Adipocyte (in vitro differentiated cells): ENCODE measurements around the gene RAMP3.
"Not testable (repeated sequence)": the region's sequence is repeated elsewhere in the genome, so short reads cannot be mapped to it uniquely, and the experiment has no call there.

Experiments used
- DNase-seq: peaks from one replicate; pipeline ENCODE4 v3.0.0-alpha.2; 2015; ENCODE audit warnings: low read depth
- H3K27me3 ChIP-seq: replicated peaks from 2 replicates; pipeline ENCODE4 v1.7.0; 2013; ENCODE audit warnings: mild to moderate bottlenecking, low read length, moderate library complexity; ENCODE audit not compliant: control insufficient read depth, insufficient read depth
- H3K36me3 ChIP-seq: 2 replicates; pipeline ENCODE4 v1.7.0; 2013; ENCODE audit warnings: low read length, mild to moderate bottlenecking, moderate library complexity; ENCODE audit not compliant: control insufficient read depth, insufficient read depth, severe bottlenecking
- H3K4me1 ChIP-seq: 2 replicates; pipeline ENCODE4 v1.7.0; 2013; ENCODE audit warnings: mild to moderate bottlenecking, low read length, moderate library complexity; ENCODE audit not compliant: control insufficient read depth, insufficient read depth
- H3K4me3 ChIP-seq: 2 replicates; pipeline ENCODE4 v1.7.0; 2013; ENCODE audit warnings: mild to moderate bottlenecking, low read length, moderate library complexity
- H3K9ac ChIP-seq: 2 replicates; pipeline ENCODE4 v1.7.0; 2013; ENCODE audit warnings: mild to moderate bottlenecking, low read length, moderate library complexity
- H3K9me3 ChIP-seq: 2 replicates; pipeline ENCODE4 v1.7.0; 2013; ENCODE audit warnings: mild to moderate bottlenecking, low read length, moderate library complexity; ENCODE audit not compliant: control insufficient read depth

RAMP3 gene

DNA sequence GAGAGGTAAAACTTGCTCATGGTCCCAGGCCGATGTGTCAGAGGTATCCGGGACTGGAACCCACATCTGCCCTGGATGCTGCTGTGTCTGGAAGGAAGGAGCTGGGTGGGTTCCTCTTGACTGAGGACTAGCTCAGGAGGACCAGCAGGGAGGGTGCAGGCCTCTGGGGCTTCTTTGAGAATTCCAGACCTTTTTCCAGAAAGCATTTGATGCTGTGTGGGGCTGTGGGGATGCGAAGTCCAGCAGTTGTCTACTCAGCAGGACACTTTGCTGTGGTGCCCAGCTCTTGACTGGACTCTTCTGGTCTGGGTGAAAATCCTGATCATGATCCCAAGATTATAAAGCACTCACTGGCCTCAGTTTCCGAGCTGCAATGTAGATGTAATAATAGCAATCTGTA lies 1.7 kb downstream of the RAMP3 start:
- no peak for DNase-seq
- Histone ChIP-seq H3K9me3 (peaks cover 6% of the 10 kb centered on the region), H3K4me1 (no peaks in the 10 kb centered on the region), H3K9ac (no peak overlapping the region), H3K36me3 (no peaks in the 10 kb centered on the region), H3K27me3 (peaks cover 21% of the 10 kb centered on the region), H3K4me3 (no peak overlapping the region)

DNA sequence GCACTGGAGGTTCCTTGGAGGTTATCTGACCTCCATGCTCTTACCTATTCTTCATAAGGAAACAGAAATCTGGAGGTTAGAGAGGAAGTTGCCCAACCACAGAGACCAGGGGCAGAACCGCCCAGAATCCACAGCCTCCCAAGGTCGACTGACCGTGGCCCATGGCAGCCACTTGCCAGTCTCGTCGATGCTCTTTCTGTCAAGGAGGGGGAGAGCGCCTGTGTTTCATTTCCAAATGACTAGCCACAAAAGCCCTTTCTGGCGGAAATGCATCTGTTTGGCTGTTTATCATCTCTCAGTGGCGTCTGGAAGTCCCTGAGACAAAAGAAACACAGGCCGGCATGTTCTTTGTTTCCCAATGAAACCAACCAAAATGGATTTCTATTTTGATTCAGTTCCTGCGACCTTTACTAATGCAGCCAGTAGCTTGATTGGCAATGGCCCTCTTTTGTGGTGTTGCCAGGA lies 2.9 kb downstream of the RAMP3 start:
- DNase-seq: no peak
- H3K4me3 ChIP-seq: no peak overlapping the region
- no peaks in the 10 kb centered on the region for H3K36me3 ChIP-seq
- H3K9me3 ChIP-seq: peaks cover 12% of the 10 kb centered on the region
- peaks cover 21% of the 10 kb centered on the region for H3K27me3 ChIP-seq
- no peak overlapping the region for H3K9ac ChIP-seq
- no peaks in the 10 kb centered on the region for H3K4me1 ChIP-seq

DNA sequence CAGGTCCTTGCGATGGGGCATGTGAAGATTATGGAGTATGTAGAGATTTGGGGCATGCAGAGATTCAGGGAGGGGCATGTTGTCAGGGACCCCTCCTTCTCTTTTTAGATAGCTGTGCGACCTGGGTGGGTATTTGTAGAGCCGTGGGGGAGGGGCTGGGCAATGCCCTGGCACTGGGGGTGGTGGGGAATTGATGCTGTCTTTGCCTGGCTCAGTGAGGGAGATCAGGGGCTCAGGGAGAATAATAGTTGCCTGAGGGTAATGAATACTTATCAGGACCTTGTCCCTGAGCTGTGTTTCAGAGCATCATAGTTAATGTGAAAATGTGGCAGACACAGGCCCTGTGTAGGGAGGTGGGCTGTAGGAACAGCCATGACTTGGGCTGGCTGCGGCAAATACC lies 3.5 kb downstream of the RAMP3 start:
- no peak overlapping the region for H3K9ac ChIP-seq
- H3K4me1 ChIP-seq: no peaks in the 10 kb centered on the region
- peaks cover 12% of the 10 kb centered on the region for H3K9me3 ChIP-seq
- no peak overlapping the region for H3K4me3 ChIP-seq
- H3K27me3 ChIP-seq: peaks cover 21% of the 10 kb centered on the region
- no peak for DNase-seq
- no peaks in the 10 kb centered on the region for H3K36me3 ChIP-seq

DNA sequence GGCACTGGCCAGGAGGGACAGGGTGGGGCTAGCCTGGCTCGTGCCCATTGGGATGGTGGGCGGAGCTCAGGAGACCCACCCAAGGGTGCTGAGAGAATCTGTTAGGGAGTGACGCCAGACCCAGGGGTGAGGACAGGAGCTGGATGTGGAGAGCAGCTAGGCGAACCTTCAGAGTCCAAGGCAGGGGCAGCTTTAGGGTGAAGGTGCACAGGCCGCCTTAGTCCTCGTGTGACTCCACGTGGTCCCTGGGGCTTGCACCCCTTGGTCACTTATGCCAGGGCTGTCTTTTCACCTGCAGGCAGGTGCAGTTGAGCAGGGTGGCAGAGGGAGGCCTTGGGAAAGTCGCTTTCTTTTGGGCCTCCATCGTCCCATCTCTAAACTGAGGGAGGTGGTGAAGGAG lies 4.3 kb downstream of the RAMP3 start:
- Histone ChIP-seq H3K27me3 (peaks cover 16% of the 10 kb centered on the region), H3K9ac (no peak overlapping the region), H3K4me3 (no peak overlapping the region), H3K9me3 (peaks cover 12% of the 10 kb centered on the region), H3K4me1 (no peaks in the 10 kb centered on the region), H3K36me3 (no peaks in the 10 kb centered on the region)
- no peak for DNase-seq

DNA sequence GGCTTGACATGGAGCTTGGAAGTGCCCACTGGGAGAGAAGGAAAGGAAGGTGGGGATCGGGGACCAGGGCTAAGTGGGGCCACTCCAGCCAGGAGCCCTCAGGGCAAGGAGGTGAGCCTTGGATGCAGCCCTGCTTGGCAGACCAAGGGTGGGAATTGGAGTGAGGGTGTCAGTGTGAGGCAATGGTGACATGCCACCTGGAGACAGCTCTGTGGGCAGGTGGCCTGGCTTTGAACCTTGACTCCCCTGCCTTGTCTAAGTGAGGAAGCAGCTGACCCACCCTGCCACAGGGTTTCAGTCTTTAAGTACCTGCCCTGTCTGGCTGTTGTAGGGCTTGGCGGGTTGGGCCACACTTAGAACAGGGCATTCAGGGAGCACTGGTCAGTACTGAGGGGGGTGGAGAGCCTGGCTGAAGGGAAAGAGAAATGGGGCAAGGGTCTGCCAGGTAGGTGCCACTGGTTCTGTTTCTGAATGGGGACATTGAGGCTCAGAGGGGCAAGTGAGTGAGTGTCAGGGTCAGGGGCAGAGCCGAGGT lies 4.8 kb downstream of the RAMP3 start:
- DNase-seq: no peak
- peaks cover 12% of the 10 kb centered on the region for H3K9me3 ChIP-seq
- H3K4me3 ChIP-seq: no peak overlapping the region
- peaks cover 13% of the 10 kb centered on the region for H3K27me3 ChIP-seq
- H3K9ac ChIP-seq: no peak overlapping the region
- no peaks in the 10 kb centered on the region for H3K4me1 ChIP-seq
- H3K36me3 ChIP-seq: no peaks in the 10 kb centered on the region

DNA sequence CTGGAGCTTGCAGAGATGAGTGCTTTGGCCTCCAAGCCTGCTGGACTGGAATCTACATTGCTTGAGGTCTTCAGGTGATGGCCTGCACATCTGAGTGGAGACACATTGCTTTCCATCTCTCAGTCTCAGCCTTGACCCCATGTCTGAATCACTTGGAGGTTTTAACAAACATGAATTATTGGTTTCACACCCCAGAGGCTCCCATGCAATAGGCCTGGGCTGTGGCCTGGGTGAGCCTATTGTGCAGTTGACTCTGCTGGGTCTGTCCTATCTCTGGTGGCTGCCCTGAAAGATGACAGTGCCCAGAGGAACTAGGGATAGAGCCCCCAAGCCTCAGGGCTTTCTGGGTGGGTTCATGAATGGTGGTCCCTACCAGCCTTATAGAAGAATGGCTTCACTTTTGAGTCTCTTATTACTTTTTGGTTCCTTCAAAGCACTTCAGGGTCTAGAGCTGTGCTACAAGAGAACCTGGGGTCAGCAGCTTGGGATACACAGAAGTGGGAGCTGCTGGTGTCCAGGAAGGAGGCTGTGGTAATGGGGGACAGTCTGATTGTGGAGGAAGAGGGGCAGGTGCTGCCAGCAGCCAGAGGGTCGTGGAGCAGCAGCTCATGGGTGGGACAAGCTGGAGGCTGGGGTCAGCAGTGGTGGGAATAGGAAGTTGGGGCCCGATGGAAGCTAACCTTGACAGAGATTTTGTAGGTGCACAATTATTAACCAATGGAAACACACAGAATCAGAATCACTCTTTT lies 5.5 kb downstream of the RAMP3 start:
- no peaks in the 10 kb centered on the region for H3K4me1 ChIP-seq
- H3K9ac ChIP-seq: no peak overlapping the region
- H3K9me3 ChIP-seq: peaks cover 12% of the 10 kb centered on the region
- H3K4me3 ChIP-seq: no peak overlapping the region
- H3K36me3 ChIP-seq: no peaks in the 10 kb centered on the region
- peaks cover 10% of the 10 kb centered on the region for H3K27me3 ChIP-seq
- DNase-seq: no peak

DNA sequence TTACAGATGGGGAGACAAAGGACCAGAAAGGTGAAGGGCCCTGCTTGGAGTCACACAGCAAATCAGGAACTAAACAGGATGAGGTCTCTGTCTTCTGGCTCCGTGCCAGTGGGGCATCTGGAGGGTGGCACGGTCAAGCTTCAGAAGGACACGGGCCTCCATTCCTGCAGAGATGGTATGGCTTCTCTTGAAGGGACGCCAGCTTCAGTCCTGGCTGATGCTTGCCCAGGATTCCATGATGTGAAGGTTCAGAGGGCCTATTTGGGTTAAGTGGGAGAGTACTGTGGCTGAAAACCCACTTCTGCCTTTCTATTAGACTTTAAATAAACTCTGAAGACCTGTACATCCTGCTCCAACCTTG lies 6.1 kb downstream of the RAMP3 start:
- no peaks in the 10 kb centered on the region for H3K4me1 ChIP-seq
- H3K27me3 ChIP-seq: peaks cover 8% of the 10 kb centered on the region
- DNase-seq: no peak
- no peaks in the 10 kb centered on the region for H3K36me3 ChIP-seq
- peaks cover 12% of the 10 kb centered on the region for H3K9me3 ChIP-seq
- no peak overlapping the region for H3K4me3 ChIP-seq
- no peak overlapping the region for H3K9ac ChIP-seq

DNA sequence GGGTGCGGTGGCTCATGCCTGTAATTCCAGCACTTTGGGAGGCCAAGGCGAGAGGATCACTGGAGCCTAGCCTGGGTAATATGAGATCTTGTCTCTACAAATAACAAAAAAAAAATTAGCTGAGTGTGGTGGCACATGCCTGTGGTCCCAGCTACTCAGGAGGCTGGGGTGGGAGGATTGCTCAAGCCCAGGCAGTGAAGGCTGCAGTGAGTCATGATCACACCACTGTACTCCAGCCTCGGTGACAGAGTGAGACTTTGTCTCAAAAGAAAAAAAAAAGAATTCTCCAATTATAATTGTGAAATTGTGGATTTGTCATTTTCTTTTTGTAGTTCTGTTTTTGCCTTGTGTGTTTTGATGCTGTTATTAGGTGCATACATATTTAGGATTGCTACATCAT lies 6.7 kb downstream of the RAMP3 start:
- H3K9me3 ChIP-seq: peaks cover 15% of the 10 kb centered on the region
- H3K9ac ChIP-seq, H3K4me1 ChIP-seq, H3K4me3 ChIP-seq, H3K27me3 ChIP-seq, DNase-seq, H3K36me3 ChIP-seq: not testable (repeated sequence)

DNA sequence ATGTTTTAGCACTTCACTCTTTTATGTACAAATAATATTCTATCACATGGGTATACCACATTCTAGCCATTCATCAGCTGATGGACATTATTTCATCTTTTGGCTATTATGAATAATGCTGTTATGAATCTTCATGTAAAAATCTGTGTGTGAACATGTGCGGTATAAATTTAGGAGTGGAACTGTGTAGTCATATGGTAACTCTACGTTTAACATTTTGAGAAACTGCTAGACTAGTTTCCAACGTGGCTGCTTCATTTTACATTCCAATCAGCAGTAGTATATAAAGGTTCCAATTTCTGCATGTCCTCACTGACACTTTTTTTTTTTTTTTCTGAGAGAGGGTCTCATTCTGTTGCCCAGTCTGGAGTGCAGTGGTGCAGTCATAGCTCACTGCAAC lies 8.3 kb downstream of the RAMP3 start:
- H3K4me3 ChIP-seq: no peak overlapping the region
- no peaks in the 10 kb centered on the region for H3K36me3 ChIP-seq
- H3K27me3 ChIP-seq: peaks cover 4% of the 10 kb centered on the region
- DNase-seq: no peak
- no peak overlapping the region for H3K9ac ChIP-seq
- H3K9me3 ChIP-seq: peaks cover 15% of the 10 kb centered on the region
- no peaks in the 10 kb centered on the region for H3K4me1 ChIP-seq

DNA sequence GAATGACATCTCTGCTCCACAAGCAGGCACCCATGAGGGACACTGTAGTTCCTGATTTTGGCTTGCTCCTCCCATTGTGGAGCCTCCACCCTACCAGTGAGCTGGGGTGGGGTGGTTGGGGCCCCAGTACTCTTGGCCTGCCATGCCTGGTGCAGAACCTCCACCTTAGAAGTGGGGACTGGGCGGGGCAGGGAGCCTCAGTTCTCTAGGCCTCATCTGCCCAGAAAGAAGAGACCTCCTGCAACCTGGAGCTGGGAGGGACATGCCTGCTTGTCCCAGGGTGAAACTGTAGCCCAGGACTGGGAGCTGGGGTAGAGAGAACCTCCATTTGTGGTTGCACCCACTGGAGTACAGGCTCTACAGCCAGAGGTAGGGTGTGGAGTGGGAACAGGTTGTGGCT lies 14.4 kb downstream of the RAMP3 start:
- no peak for DNase-seq
- Histone ChIP-seq H3K36me3 (no peaks in the 10 kb centered on the region), H3K4me1 (no peaks in the 10 kb centered on the region), H3K9ac (no peak overlapping the region), H3K4me3 (no peak overlapping the region), H3K9me3 (peaks cover 3% of the 10 kb centered on the region), H3K27me3 (peaks cover 33% of the 10 kb centered on the region)

DNA sequence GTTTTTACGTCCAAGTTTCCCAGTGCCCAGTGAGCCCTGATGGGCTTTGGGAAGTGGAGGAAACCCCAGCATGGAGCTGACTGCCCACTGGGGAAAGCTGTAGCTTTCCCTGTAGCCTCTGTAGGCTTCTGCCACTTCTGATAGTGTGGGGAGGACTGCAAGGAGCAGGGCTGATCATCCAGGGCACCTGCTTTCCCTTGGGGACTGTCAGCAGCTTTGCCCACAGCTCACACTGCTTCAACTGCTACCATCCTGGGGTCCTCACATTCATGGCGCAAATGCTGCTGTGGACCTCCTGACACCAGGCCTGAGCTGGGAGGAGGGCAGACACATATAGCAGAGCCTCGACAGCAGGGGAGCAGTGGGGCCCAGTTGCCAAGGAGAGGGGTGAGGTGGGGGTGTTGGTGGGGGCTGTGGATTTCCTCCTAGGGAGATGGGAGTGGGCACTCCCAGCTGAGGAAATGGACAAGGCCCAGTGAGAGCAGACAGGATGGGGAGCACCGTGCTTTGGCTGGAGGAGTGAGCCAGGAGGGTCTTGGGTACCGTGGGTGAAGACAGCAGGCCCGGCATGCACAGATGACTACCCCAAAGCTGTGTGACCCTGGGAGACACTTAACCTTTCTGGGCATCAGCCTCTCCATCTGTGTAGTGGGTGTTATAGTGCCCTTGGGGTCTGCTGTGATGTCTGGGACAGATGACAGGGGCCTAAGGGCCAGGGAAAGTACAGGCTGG lies 16.2 kb downstream of the RAMP3 start:
- no peak overlapping the region for H3K9ac ChIP-seq
- no peaks in the 10 kb centered on the region for H3K36me3 ChIP-seq
- peaks cover 3% of the 10 kb centered on the region for H3K9me3 ChIP-seq
- peaks cover 35% of the 10 kb centered on the region for H3K27me3 ChIP-seq
- DNase-seq: no peak
- no peak overlapping the region for H3K4me3 ChIP-seq
- H3K4me1 ChIP-seq: no peaks in the 10 kb centered on the region
